H1 (cell line): ENCODE data around the gene KRT10. TPM values are rescaled to one million over a fixed set of nuclear protein-coding genes. Genes with fewer than 3 reads are reported as not detected.

Experiments
- CTCF ChIA-PET: fragments of 300-600 bp; sonication (Branson Sonifier 250); formaldehyde crosslinking; loops from one replicate; lab custom pipeline; 2021; ENCODE audit not compliant: partially characterized antibody; lab: Charles Lee
- POLR2A ChIA-PET: fragments of 300-600 bp; sonication (Branson Sonifier 250); formaldehyde crosslinking; loops from one replicate; lab custom pipeline; 2021; ENCODE audit warnings: inconsistent platforms; ENCODE audit not compliant: partially characterized antibody; lab: Charles Lee
- DNase-seq, 2 experiments: peaks; one replicate each; pipeline versions ENCODE4 v3.0.0 to v3.0.0-alpha.2; 2010 to 2022; ENCODE audit warnings: low spot score in 2 of 2, low read depth in 1 of 2, mixed read lengths in 1 of 2
- FAIRE-seq: peaks from 2 replicates; lab custom pipeline; 2011; peaks lifted over from hg19 to GRCh38; lab: Jason Lieb, UNC
- H2AFZ ChIP-seq: 2 replicates; pipeline ENCODE4 v1.8.1; 2012; ENCODE audit warnings: low read length, inconsistent platforms
- H2AK5ac ChIP-seq: 2 replicates; pipeline ENCODE4 v1.6.1; 2013; ENCODE audit warnings: low read depth, low read length
- H2BK120ac ChIP-seq: replicated peaks from 2 replicates; pipeline ENCODE3; 2013; ENCODE audit warnings: low read depth, low read length, inconsistent platforms
- H2BK12ac ChIP-seq: 2 replicates; pipeline ENCODE4 v1.6.1; 2013; ENCODE audit warnings: low read depth, low read length
- H2BK15ac ChIP-seq: 2 replicates; pipeline ENCODE4 v1.6.1; 2013; ENCODE audit warnings: low read length
- H2BK20ac ChIP-seq: 2 replicates; pipeline ENCODE4 v1.6.1; 2013; ENCODE audit warnings: low read length
- H2BK5ac ChIP-seq: 2 replicates; pipeline ENCODE4 v1.6.1; 2013; ENCODE audit warnings: low read depth, low read length
- H3K14ac ChIP-seq: 2 replicates; pipeline ENCODE4 v1.6.1; 2013; ENCODE audit warnings: inconsistent platforms; ENCODE audit not compliant: insufficient read length
- H3K18ac ChIP-seq: 2 replicates; pipeline ENCODE4 v1.6.1; 2013; ENCODE audit warnings: low read length; ENCODE audit errors: extremely low read depth
- H3K23ac ChIP-seq: 2 replicates; pipeline ENCODE4 v1.6.1; 2013; ENCODE audit warnings: inconsistent platforms; ENCODE audit not compliant: insufficient read length
- H3K23me2 ChIP-seq: 2 replicates; pipeline ENCODE4 v1.6.1; 2013; ENCODE audit warnings: low read depth, low read length
- H3K27ac ChIP-seq: 2 replicates; pipeline ENCODE4 v1.6.1; 2011; ENCODE audit warnings: low read depth, low read length, inconsistent platforms
- H3K27me3 ChIP-seq, 4 experiments: replicated peaks in 1 of 4; 1 replicate in 1 of 4; 2 replicates in 3 of 4; pipeline versions ENCODE4 v1.6.1 to v1.8.1; 2011 to 2013; ENCODE audit warnings: low read length in 3 of 4, mild to moderate bottlenecking in 3 of 4, inconsistent platforms in 2 of 4, mixed read lengths in 2 of 4, moderate library complexity in 1 of 4; ENCODE audit not compliant: control insufficient read depth in 3 of 4, insufficient read depth in 3 of 4; ENCODE audit errors: extremely low read depth in 1 of 4
- H3K36me3 ChIP-seq, 4 experiments: 2 replicates each; pipeline versions ENCODE4 v1.6.1 to v1.8.1; 2011 to 2013; ENCODE audit warnings: mild to moderate bottlenecking in 4 of 4, low read length in 3 of 4, moderate library complexity in 2 of 4, control low read depth in 1 of 4, inconsistent platforms in 1 of 4; ENCODE audit not compliant: insufficient read depth in 4 of 4, control insufficient read depth in 2 of 4
- H3K4ac ChIP-seq: replicated peaks from 2 replicates; pipeline ENCODE3; 2013; ENCODE audit warnings: low read length, low read depth, mixed read lengths, inconsistent platforms; ENCODE audit not compliant: insufficient read length
- H3K4me1 ChIP-seq, 4 experiments: replicated peaks in 1 of 4; 1 replicate in 1 of 4; 2 replicates in 3 of 4; pipeline versions ENCODE4 v1.6.1 to v1.8.1; 2011 to 2013; ENCODE audit warnings: low read length in 3 of 4, inconsistent platforms in 2 of 4, mixed read lengths in 1 of 4; ENCODE audit not compliant: insufficient read depth in 4 of 4, control insufficient read depth in 3 of 4
- H3K4me2 ChIP-seq, 2 experiments: 2 replicates each; pipeline versions ENCODE4 v1.6.1 to v1.8.1; 2011 to 2013; ENCODE audit warnings: low read depth in 2 of 2, low read length in 2 of 2, control low read depth in 1 of 2, inconsistent platforms in 1 of 2, mild to moderate bottlenecking in 1 of 2; ENCODE audit not compliant: insufficient read depth in 1 of 2
- H3K4me3 ChIP-seq, 4 experiments: fragments of 200-600, 300-600 bp in 1 of 4; sonication (generic), shearing (Covaris generic), sonication (Bioruptor Twin) in 1 of 4; 2 replicates each; pipeline versions ENCODE4 v1.5.1 to v1.8.1; 2011 to 2016; ENCODE audit warnings: low read length in 4 of 4, low read depth in 3 of 4, control low read depth in 2 of 4, inconsistent platforms in 2 of 4, mild to moderate bottlenecking in 2 of 4, mixed read lengths in 1 of 4, moderate library complexity in 1 of 4; ENCODE audit not compliant: insufficient read depth in 2 of 4; ENCODE audit errors: extremely low read depth in 1 of 4
- H3K56ac ChIP-seq: replicated peaks from 2 replicates; pipeline ENCODE3; 2013; ENCODE audit warnings: low read depth, mild to moderate bottlenecking, mixed read lengths, low read length, inconsistent platforms; ENCODE audit not compliant: insufficient read length
- H3K79me1 ChIP-seq: 2 replicates; pipeline ENCODE4 v1.6.1; 2013; ENCODE audit warnings: low read depth, low read length, control low read depth
- H3K79me2 ChIP-seq, 2 experiments: 2 replicates each; pipeline versions ENCODE4 v1.6.1 to v1.8.1; 2012 to 2013; ENCODE audit warnings: low read length in 2 of 2, mild to moderate bottlenecking in 2 of 2, inconsistent platforms in 1 of 2; ENCODE audit not compliant: insufficient read depth in 2 of 2, control insufficient read depth in 1 of 2
- H3K9ac ChIP-seq, 4 experiments: replicated peaks in 1 of 4; 1 replicate in 1 of 4; 2 replicates in 3 of 4; pipeline versions ENCODE4 v1.6.1 to v1.8.1; 2011 to 2013; ENCODE audit warnings: low read depth in 3 of 4, low read length in 3 of 4, control low read depth in 2 of 4, mild to moderate bottlenecking in 2 of 4, moderate library complexity in 2 of 4, inconsistent platforms in 1 of 4; ENCODE audit errors: extremely low read depth in 1 of 4
- H3K9me3 ChIP-seq, 2 experiments: 2 replicates each; pipeline versions ENCODE4 v1.6.1 to v1.8.1; 2012 to 2013; ENCODE audit warnings: mild to moderate bottlenecking in 2 of 2, moderate library complexity in 2 of 2, control low read depth in 1 of 2, inconsistent platforms in 1 of 2, low read depth in 1 of 2, low read length in 1 of 2, mixed read lengths in 1 of 2; ENCODE audit not compliant: insufficient read depth in 2 of 2
- H4K20me1 ChIP-seq, 2 experiments: replicated peaks in 1 of 2; 2 replicates each; pipeline versions ENCODE3 to v1.8.1; 2011 to 2013; ENCODE audit warnings: inconsistent platforms in 2 of 2, low read length in 2 of 2, mild to moderate bottlenecking in 1 of 2; ENCODE audit not compliant: insufficient read depth in 2 of 2, control insufficient read depth in 1 of 2
- H4K5ac ChIP-seq: 2 replicates; pipeline ENCODE4 v1.6.1; 2013; ENCODE audit warnings: low read length, low read depth, mixed read lengths, inconsistent platforms; ENCODE audit not compliant: insufficient read length
- H4K8ac ChIP-seq: 2 replicates; pipeline ENCODE4 v1.8.0; 2013; ENCODE audit warnings: mild to moderate bottlenecking, moderate library complexity, low read length, inconsistent platforms; ENCODE audit not compliant: insufficient read depth; ENCODE audit errors: extremely low read depth
- H4K91ac ChIP-seq: replicated peaks from 2 replicates; pipeline ENCODE3; 2013; ENCODE audit warnings: low read length, mixed read lengths, inconsistent platforms; ENCODE audit not compliant: insufficient read length
- RBBP5 ChIP-seq: IDR thresholded peaks from 2 replicates; pipeline ENCODE4 v1.7.1; 2012; ENCODE audit warnings: low read depth, mild to moderate bottlenecking, inconsistent platforms, low read length, moderate library complexity, borderline replicate concordance
- WGBS, 2 experiments: shearing (Covaris generic) in 1 of 2; methylation state at CpG; one replicate each; pipeline versions ENCODE4 v1.1.6 to v1.1.7; 2013 to 2015; ENCODE audit warnings: low lambda C conversion rate in 2 of 2, mixed read lengths in 2 of 2, inconsistent platforms in 1 of 2, low coverage in 1 of 2, missing lambda C conversion rate in 1 of 2; ENCODE audit not compliant: insufficient replicate concordance in 2 of 2, insufficient coverage in 1 of 2, insufficient read length in 1 of 2; ENCODE audit errors: extremely low coverage in 1 of 2, missing lambda C conversion rate in 1 of 2; 5-methylcytosine and 5-hydroxymethylcytosine counted together
- polyA plus RNA-seq, 7 experiments: library from polyadenylated mRNA; depleted of rRNA in 3 of 7; stranded (reverse) in 5 of 7; unstranded in 2 of 7; fragments of >200 nt in 5 of 7; fragments of 200-250 nt in 2 of 7; gene quantifications; 1 replicate in 5 of 7; 2 replicates in 1 of 7; 4 replicates in 1 of 7; pipeline versions ENCODE4 v1.2.1 to v1.2.3, GENCODE V29; 2011 to 2013; ENCODE audit warnings: missing spikeins in 2 of 7, mixed read lengths in 2 of 7
- total RNA-seq: library from RNA; stranded (reverse); fragmentation: NEBNext Ultra II Directional; extraction: Animal tissue kit (Norgen Biotek cat#: 25700); gene quantifications from 2 replicates; pipeline ENCODE4 v1.2.1, GENCODE V29; 2021

Gene KRT10
- total and polyA plus RNA-seq, 2 of the 8 experiments (the other 6 are each of a cell fraction or from before 2014, with no cell fraction given) = 3.5 to 39.4 TPM

- no peak overlapping the region for H3K4me3 ChIP-seq
- ChIA-PET CTCF (interaction anchor here (1.0 to 2.3 kb wide), 3 partner anchors 44 to 178 kb away, joined by 3 to 17 read pairs (median 6); no protein-coding TSS in a partner anchor), POLR2A (no interaction called here)
- H2AK5ac ChIP-seq = no peak overlapping the region
- 89% methylated on average over 10 of the region's 10 CpGs; no CpG with 5 or more reads in 1 of the 2 experiments for WGBS, 2 experiments
- H3K56ac ChIP-seq = no peak overlapping the region
- H3K4me2 ChIP-seq = no peak overlapping the region
- no peak overlapping the region for H2BK12ac ChIP-seq
- no peaks in the 10 kb centered on the region for H3K79me2 ChIP-seq
- H4K5ac ChIP-seq = no peak overlapping the region
- no peak overlapping the region for H3K9ac ChIP-seq
- no peak overlapping the region for H2BK120ac ChIP-seq
- no peaks in the 10 kb centered on the region for H3K79me1 ChIP-seq
- H3K4me1 ChIP-seq = no peaks in the 10 kb centered on the region
- H2BK5ac ChIP-seq = no peak overlapping the region
- no peak for TF ChIP-seq RBBP5
- no peaks in the 10 kb centered on the region for H3K36me3 ChIP-seq
- H3K9me3 ChIP-seq = no peaks in the 10 kb centered on the region
- no peak overlapping the region for H2BK15ac ChIP-seq
- H2AFZ ChIP-seq = no peak overlapping the region
- no peak overlapping the region for H3K23ac ChIP-seq
- H4K20me1 ChIP-seq = no peaks in the 10 kb centered on the region
- H2BK20ac ChIP-seq = no peak overlapping the region
- H3K27ac ChIP-seq = no peak overlapping the region
- no peak overlapping the region for H3K18ac ChIP-seq
- DNase-seq = no peak
- no peak overlapping the region for H4K8ac ChIP-seq
- H3K4ac ChIP-seq = no peak overlapping the region
- H4K91ac ChIP-seq = no peak overlapping the region
- no peak overlapping the region for H3K14ac ChIP-seq
- no peaks in the 10 kb centered on the region for H3K27me3 ChIP-seq
- no peak for FAIRE-seq
- H3K23me2 ChIP-seq = no peaks in the 10 kb centered on the region
Observed at GRCh38 chr17:40793832-40794231, 28.6 kb downstream of the KRT10 start.
